ENCODE data around the gene ZDHHC17. TPM values are rescaled to one million over a fixed set of nuclear protein-coding genes. Genes with fewer than 3 reads are reported as not detected.

Gene ZDHHC17
- polyA plus RNA-seq, 1 experiment, result 34.5 TPM

DNA sequence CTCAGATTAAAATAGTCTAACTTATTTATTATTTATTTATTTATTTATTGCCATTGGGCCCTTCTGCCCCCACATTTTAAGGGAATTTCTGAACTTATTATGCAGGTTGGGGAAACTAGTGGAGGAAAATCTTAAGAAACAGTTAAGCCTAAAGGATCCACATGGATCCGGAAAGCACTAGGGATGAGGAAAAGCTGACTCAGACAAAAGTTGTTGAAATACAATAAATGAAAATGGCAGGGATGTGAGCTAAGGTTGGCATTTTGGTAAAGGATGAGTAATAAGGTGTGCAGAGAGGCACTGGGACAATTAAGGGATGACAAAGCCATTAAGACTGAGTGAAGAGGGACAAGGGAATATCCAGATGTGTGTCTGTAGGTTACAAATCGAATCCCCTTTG lies 135.6 kb downstream of the ZDHHC17 start:
- TF ChIP-seq CTCF (IDR thresholded peaks at IDR 0.05; ENCODE audit: insufficient read depth, low read depth, low read length), result no peak
- no peak for DNase-seq (ENCODE audit: low read depth)
- Histone ChIP-seq H3K27me3 (ENCODE audit: control insufficient read depth, insufficient read depth, low read length) (no peaks in the 10 kb centered on the region; the same call in 1 of the 2 replicates), H3K4me3 (ENCODE audit: low read depth, low read length) (no peak overlapping the region), H3K36me3 (ENCODE audit: control insufficient read depth, insufficient read depth, low read length) (no peaks in the 10 kb centered on the region)
- POLR2A ChIA-PET, result no interaction called here
- CTCF ChIA-PET, result no interaction called here

- Histone ChIP-seq H3K27me3 (ENCODE audit: control insufficient read depth, insufficient read depth, low read length) (no peaks in the 10 kb centered on the region), H3K4me3 (ENCODE audit: low read depth, low read length) (no peak overlapping the region), H3K36me3 (ENCODE audit: control insufficient read depth, insufficient read depth, low read length) (no peaks in the 10 kb centered on the region)
- ChIA-PET POLR2A (no interaction called here), CTCF (no interaction called here)
- TF ChIP-seq CTCF (IDR thresholded peaks at IDR 0.05; ENCODE audit: insufficient read depth, low read depth, low read length), result no peak
- no peak for DNase-seq (ENCODE audit: low read depth)
Measured at GRCh38 chr12:76901628-76902380, 137.9 kb downstream of the ZDHHC17 start.

Other genes with a start within 250 kb of the ZDHHC17 start
- gene OSBPL8, start 204.3 kb upstream of the ZDHHC17 start, polyA plus RNA-seq (2011; rRNA removed), result 31.2 and 44.0 TPM in 2 replicates
- 81.6 and 99.2 TPM in 2 replicates for gene CSRP2, start 114.9 kb downstream of the ZDHHC17 start, polyA plus RNA-seq (2011; rRNA removed)

Measured in BJ (cell line).